Measurements from ENCODE around the gene GPR84. TPM values are rescaled to one million over a fixed set of nuclear protein-coding genes. Genes with fewer than 3 reads are reported as not detected.

Gene GPR84
- total RNA-seq, 1 donor from 2014 or later = 1.8 TPM

DNA sequence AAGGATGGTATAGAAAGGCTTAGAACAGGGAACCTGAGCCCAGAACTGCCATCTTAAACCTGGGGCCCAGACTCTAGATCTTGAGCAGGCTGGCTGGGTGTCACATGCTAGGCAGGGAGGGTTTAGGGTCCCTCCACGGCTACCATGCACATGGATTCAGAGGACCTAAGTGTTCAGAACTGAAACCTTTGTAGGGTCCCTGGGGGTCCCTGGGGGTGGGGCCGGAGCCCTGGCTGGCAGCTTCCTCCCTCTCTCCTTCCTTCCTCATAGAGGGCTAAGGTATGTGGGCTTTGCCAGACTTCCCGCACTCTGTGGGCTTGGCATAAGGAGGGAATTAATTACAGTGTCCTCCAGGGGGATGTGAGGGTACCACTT, 24.8 kb upstream of the GPR84 start:
- peaks cover 16% of the 10 kb centered on the region for H3K4me1 Mint-ChIP-seq (ENCODE audit: low read depth)

DNA sequence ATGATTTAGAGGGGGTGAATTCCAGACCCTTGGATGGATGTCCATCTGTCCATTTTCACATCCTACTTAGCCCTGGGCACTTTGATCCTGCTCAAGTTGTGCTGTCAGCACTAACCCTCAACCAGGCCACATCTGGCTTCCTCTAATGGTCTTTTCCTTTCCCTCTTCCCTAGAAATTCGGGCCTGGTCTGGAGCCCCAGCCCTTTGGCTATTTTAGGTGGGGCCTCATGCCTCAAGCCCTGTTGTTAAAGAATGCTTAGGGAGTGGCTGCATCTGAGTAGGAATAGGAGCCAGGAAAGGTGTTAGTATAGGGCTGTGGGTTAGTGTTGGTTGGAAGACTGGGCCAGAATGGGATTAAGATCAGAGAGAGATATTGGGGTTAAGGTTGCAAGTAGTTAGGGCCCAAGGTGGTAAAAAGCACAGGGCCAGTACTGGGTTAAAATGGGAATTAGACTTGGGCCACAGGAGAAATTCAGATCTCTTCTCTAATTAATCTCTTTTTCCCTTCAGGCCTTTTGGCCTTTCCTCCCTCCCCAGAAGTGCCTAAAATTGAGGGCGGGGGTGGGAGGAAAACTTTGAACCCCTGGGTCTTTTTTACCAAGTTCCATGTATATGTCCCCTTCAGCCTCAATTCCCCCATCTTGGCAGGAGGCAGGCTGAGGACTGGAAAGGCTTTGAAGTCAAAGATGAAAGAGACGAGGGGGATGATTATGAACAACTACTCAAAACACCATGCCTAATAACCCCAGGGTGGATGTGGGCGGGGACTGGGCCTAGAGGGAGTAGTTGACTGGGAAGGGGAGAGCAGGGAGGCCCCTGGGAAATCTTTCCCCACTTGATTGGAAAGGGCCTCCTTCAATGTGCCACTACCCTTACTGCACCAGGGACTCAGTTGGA, 24.2 kb upstream of the GPR84 start:
- H3K27me3 Mint-ChIP-seq (ENCODE audit: low read depth) = no peaks in the 10 kb centered on the region
- H3K9me3 Mint-ChIP-seq = no peaks in the 10 kb centered on the region
- peaks cover 13% of the 10 kb centered on the region for H3K4me1 Mint-ChIP-seq (ENCODE audit: low read depth)
- H3K36me3 Mint-ChIP-seq (ENCODE audit: low read depth) = peaks cover 9% of the 10 kb centered on the region
- intact Hi-C loops (cut with micrococcal nuclease) = no loop called here
- peak overlapping the region; percentile 7 for H3K27ac Mint-ChIP-seq
- no peak for DNase-seq (ENCODE audit: low spot score)
- no peak overlapping the region for H3K4me3 Mint-ChIP-seq (ENCODE audit: low read depth)

More for the DNA sequence above, 24.8 kb upstream of the GPR84 start:
- Mint-ChIP-seq H3K36me3 (ENCODE audit: low read depth) (peaks cover 11% of the 10 kb centered on the region), H3K9me3 (no peaks in the 10 kb centered on the region), H3K4me3 (ENCODE audit: low read depth) (no peak overlapping the region), H3K27me3 (ENCODE audit: low read depth) (no peaks in the 10 kb centered on the region), H3K27ac (no peak overlapping the region)
- no peak for DNase-seq (ENCODE audit: low spot score)
- intact Hi-C loops (cut with micrococcal nuclease) = no loop called here

DNA sequence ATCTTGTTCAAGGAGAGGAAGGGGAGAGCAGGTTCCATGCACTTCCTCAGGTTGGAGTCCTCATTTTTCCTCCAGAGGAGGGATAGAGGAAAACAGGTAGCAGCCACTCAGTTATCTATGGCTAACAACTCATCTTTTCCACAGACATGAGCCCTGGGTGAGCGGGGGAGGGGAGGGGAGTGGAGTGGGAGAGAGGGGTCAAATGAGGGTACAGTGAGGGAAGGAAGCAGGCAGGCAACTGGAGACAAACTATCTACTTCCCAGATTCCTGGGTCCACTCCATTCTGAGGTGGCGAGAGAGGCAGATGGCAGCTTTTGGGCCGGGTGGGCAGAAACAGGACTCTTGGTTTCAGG, 22.8 kb upstream of the GPR84 start:
- Mint-ChIP-seq H3K36me3 (ENCODE audit: low read depth) (peaks cover 5% of the 10 kb centered on the region), H3K4me1 (ENCODE audit: low read depth) (peaks cover 16% of the 10 kb centered on the region), H3K27ac (no peak overlapping the region), H3K9me3 (no peaks in the 10 kb centered on the region), H3K4me3 (ENCODE audit: low read depth) (no peak overlapping the region), H3K27me3 (ENCODE audit: low read depth) (no peaks in the 10 kb centered on the region)
- intact Hi-C loops (cut with micrococcal nuclease) = no loop called here
- DNase-seq (ENCODE audit: low spot score) = no peak

DNA sequence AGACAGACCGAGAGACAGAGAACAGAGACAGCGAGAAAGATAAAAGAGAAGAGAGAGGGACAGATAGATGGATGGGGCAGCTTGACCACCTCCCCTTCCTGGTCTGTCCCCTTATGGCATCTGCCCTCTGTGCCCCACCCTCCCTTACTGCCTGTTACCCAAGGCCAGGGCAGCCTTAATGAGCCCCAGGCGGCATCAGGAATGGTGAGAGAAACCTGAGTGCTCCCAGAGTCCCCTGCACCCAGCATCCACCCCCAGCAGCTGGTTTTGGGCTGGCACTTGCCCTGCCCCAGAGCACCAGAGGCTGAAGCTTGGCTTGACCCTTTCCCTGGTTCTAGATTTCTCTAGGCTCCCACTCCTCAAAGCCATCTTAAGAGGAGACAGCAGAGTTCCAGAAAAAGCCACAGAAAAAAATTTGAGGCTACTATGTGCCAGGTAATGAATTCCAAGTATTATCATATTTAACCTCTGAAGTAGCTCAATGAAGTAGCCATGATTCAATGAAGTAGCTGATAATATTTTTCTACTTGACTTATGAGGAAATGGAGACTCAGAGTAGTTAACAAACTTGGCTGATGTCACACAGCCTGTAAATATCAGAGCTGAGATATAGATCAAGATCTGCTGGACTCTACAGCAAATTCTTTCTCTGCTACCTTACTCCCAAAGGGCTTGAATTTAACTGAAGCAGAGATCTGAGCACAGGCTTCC, 22.3 kb upstream of the GPR84 start:
- Mint-ChIP-seq H3K4me1 (ENCODE audit: low read depth) (peaks cover 11% of the 10 kb centered on the region), H3K27me3 (ENCODE audit: low read depth) (no peaks in the 10 kb centered on the region), H3K4me3 (ENCODE audit: low read depth) (no peak overlapping the region), H3K9me3 (no peaks in the 10 kb centered on the region), H3K27ac (no peak overlapping the region), H3K36me3 (ENCODE audit: low read depth) (peaks cover under 1% of the 10 kb centered on the region)
- intact Hi-C loops (cut with micrococcal nuclease) = no loop called here
- DNase-seq (ENCODE audit: low spot score) = no peak

DNA sequence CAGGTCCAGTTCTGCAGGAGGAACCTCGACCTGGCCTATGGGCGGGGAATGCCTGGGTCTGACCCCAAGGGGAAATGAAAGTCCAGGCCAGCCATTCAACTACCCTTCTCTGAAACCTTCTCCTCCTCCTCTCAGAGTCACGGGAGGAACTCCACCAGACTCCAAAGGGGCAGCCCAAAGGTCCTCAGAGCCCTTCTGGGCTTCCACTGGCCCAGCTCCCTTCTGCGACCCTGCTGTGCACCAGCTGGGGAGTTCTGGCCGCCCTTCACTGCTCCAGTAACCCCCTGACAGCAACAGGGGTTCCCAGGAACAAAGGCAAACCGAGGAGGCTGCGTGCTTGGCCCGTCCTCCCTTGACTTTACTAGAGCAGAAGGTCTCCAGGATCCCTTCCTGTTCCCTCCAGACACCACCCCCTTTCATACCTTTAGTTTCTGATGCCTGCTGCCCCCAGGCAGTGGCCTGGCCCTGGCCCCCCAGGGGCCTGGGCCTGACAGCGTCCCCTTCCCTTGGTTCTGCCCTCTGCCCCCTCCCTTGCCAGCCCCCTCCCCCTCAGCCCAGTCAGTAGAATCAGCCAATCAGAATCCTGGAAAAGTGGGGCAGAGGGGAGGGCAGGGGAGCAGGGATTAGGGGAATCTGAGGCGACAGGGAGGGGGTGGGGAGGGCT, 21.1 kb upstream of the GPR84 start:
- H3K4me1 Mint-ChIP-seq (ENCODE audit: low read depth) = peaks cover 11% of the 10 kb centered on the region
- no peaks in the 10 kb centered on the region for H3K9me3 Mint-ChIP-seq
- no peak overlapping the region for H3K27ac Mint-ChIP-seq
- H3K4me3 Mint-ChIP-seq (ENCODE audit: low read depth) = no peak overlapping the region
- DNase-seq (ENCODE audit: low spot score) = no peak
- intact Hi-C loops (cut with micrococcal nuclease) = no loop called here
- H3K36me3 Mint-ChIP-seq (ENCODE audit: low read depth) = no peaks in the 10 kb centered on the region
- no peaks in the 10 kb centered on the region for H3K27me3 Mint-ChIP-seq (ENCODE audit: low read depth)

DNA sequence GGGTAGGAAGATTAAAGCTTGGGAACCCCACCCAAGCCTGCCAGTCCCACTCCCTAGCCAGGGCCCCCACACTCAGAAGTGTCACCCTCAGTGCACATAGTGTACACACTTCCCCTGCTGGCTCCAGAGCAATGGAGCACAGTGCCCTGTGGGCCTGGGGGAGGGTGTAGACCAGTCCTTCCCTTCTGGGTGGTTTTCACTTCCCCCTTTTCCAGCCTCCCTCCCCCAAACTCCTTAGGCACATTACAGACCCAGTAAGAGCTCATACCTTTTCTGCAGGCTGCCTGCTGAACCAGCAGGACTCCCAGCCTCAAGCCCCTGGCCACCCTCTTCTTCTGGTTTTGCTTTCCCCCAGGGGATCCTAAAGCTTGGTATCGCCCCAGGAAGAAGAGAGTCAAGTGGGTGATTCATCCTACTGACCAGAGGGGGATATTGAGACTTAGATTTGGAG, 20.3 kb upstream of the GPR84 start, which contains the start of gene ZNF385A:
TSS of gene ZNF385A (minus strand) at position 143 of the 451 bp plus-strand sequence. CDS start 219 bp downstream, outside the sequence.
- intact Hi-C loops (cut with micrococcal nuclease) = no loop called here
- Mint-ChIP-seq H3K9me3 (no peaks in the 10 kb centered on the region), H3K27me3 (ENCODE audit: low read depth) (no peaks in the 10 kb centered on the region), H3K36me3 (ENCODE audit: low read depth) (no peaks in the 10 kb centered on the region), H3K27ac (no peak within 1 kb of the TSS), H3K4me3 (ENCODE audit: low read depth) (no peak within 1 kb of the TSS), H3K4me1 (ENCODE audit: low read depth) (peaks cover 13% of the 10 kb centered on the region)
- no peak for DNase-seq (ENCODE audit: low spot score)

DNA sequence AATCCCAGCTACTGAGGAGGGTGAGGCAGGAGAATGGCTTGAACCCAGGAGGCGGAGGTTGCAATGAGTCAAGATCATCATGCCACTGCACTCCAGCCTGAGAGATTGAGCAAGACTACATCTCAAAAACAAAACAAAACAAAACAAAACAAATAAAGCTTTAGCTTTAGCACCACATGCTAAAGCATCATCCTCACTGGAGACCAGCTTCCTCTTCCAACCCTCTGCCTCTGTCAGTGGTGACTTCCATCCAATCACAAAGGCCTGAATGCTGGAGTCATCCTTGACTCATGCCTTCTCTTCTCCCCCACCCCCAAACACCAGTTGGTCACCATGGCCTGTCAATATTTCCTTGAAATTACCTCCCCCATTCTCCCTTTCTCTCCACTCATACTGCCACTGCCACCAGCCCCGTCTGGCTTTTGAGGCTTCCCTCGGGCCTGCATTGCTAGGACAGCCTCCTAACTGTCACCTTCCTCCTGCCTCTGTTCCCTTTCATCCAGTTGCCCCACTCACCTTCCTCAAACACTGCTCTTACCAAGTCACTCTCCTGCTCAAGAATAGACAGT, 18.8 kb upstream of the GPR84 start:
- no peak overlapping the region for H3K4me3 Mint-ChIP-seq (ENCODE audit: low read depth)
- H3K27ac Mint-ChIP-seq = peak overlapping the region; percentile 1
- no peak for DNase-seq (ENCODE audit: low spot score)
- H3K36me3 Mint-ChIP-seq (ENCODE audit: low read depth) = no peaks in the 10 kb centered on the region
- intact Hi-C loops (cut with micrococcal nuclease) = no loop called here
- H3K4me1 Mint-ChIP-seq (ENCODE audit: low read depth) = peaks cover 16% of the 10 kb centered on the region
- H3K9me3 Mint-ChIP-seq = no peaks in the 10 kb centered on the region
- H3K27me3 Mint-ChIP-seq (ENCODE audit: low read depth) = peaks cover 5% of the 10 kb centered on the region

DNA sequence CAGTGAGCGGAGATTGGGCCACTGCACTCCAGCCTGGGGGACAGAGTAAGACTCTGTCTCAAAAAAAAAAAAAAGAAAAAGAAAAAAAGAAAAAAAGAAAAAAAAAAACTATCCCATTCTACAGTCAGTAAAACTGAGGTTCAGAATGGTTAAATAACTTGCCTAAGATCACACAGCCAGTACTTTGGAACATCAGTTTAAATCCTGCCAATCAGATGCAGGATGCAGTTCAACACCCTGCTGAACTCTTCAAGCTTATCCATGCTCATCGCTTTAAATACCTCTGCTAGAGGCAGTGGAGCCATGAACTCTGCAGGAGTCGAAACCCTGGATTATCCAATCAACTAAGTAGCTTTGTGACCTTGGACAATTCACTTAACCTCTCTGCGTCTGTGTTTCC, 16.9 kb upstream of the GPR84 start:
- peaks cover 12% of the 10 kb centered on the region for H3K27me3 Mint-ChIP-seq (ENCODE audit: low read depth)
- intact Hi-C loops (cut with micrococcal nuclease) = no loop called here

DNA sequence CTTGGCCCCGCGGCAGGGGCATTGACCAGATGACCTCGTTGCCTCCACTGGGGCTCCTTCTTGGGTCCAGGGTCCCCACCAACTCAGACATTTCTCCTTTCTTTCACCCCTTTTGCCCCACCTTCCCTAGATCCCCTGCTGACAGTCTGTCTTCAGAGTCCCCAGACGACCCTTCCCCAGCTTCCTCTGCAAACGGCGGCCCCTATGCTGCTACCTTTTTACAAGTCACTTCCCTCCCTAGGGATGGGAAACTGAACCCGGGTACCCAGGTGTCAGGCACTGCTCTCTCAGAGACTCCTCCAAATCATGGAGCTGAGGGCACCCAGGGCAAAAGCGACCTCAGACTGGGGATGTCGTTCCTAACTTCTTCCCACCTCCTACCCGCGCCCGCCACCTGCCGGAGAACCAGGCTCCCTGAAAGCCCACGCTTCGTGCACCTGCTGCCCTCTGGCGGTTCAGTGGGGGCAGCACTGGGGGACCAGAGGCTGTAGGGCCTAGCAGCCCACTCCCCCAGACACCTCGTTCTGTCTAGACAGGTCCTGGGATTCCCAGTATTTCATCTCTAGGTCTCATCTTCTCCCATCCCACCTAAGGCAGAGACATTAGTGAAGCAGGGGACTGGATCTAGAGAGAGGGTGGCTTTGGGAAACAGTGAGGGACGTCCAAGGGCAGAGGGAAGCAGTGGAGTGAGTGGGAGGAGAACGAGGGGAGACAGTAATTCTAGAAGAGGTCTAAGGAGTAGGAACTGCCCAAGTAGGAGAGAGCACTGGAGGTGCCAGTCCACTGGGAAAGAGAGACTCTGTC, 15.3 kb upstream of the GPR84 start:
- Mint-ChIP-seq H3K27me3 (ENCODE audit: low read depth) (peaks cover 12% of the 10 kb centered on the region), H3K27ac (no peak overlapping the region), H3K4me1 (ENCODE audit: low read depth) (peaks cover 11% of the 10 kb centered on the region), H3K36me3 (ENCODE audit: low read depth) (no peaks in the 10 kb centered on the region), H3K4me3 (ENCODE audit: low read depth) (peak overlapping the region; percentile 65), H3K9me3 (no peaks in the 10 kb centered on the region)
- DNase-seq (ENCODE audit: low spot score) = peak; percentile 83
- intact Hi-C loops (cut with micrococcal nuclease) = loop anchor here (1.0 to 10.0 kb wide), 3 partner anchors 11 to 365 kb away; no protein-coding TSS in a partner anchor

More for the DNA sequence above, 16.9 kb upstream of the GPR84 start:
- Mint-ChIP-seq H3K27ac (no peak overlapping the region), H3K9me3 (no peaks in the 10 kb centered on the region), H3K36me3 (ENCODE audit: low read depth) (no peaks in the 10 kb centered on the region), H3K4me3 (ENCODE audit: low read depth) (no peak overlapping the region), H3K4me1 (ENCODE audit: low read depth) (peaks cover 12% of the 10 kb centered on the region)
- DNase-seq (ENCODE audit: low spot score) = no peak

DNA sequence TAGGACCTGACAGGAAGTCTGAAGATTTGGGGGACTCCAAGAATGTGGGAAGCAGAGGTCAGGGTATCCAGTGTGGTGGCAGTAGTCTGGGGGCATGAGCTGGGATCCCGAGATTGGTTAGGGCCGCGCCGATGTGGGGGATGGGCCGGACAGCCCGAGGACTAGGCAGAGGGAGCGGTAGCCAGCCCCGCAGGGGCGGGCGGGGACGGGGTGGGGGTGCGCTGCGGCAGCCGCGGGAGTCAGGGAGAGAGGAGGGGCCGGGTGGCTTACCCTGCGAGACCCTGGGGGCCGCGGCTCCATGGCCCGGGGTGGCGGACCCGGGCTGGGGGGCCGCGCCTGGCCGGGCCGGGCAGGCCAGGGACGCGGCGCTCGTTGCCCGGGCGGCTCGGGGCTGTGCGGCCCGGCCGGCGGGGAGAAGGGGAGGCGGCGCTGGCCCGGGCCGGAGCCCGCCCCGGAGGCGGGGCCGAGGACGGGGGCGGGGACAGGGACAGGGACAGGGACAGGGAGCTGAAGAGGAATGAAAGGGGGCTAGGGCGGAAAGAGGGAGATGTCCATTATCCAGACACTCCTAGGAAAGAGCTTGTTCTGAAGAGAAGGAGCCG, 14.6 kb upstream of the GPR84 start:
- intact Hi-C loops (cut with micrococcal nuclease) = loop anchor here (1.0 to 10.0 kb wide), 3 partner anchors 11 to 364 kb away; no protein-coding TSS in a partner anchor

DNA sequence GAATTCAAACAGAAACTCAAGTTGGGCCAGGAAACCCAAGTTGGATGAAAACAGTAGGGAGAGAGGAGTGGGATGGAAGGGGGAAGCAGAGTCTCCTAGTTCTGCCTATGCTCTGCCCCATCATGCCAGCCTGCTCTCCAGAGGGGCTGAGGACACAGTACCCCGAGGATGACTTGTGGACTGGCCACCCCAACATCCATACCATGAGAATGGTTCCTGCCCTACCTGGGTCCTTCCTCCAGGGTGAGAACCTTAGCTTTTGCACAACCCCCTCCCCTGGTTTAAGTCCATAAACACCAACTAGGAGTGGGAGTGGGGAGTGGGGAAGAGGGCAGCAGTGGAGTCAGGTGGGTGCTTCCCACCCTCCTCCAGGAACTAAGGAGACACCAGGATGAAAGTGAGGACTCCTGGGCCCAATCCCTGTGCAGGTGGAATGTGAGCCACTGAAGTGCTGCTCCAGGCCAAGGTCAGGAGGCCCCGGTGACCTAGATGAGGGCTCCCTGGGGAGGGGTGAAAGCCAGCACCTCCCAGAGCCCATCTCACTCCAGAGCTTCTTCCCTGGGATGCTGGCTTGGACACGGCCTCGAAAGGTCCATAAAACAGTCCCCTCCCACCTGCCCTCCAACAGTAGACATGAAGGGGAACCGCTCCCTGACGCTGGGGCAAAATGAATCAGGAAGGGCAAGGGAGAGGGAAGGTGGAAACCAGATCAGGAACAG, 13.7 kb upstream of the GPR84 start:
- intact Hi-C loops (cut with micrococcal nuclease) = loop anchor here (10.0 kb wide), 1 partner anchor 363 kb away; no protein-coding TSS in a partner anchor
- peaks cover 11% of the 10 kb centered on the region for H3K4me1 Mint-ChIP-seq (ENCODE audit: low read depth)
- peak overlapping the region; percentile 49 for H3K4me3 Mint-ChIP-seq (ENCODE audit: low read depth)
- DNase-seq (ENCODE audit: low spot score) = no peak
- no peak overlapping the region for H3K27ac Mint-ChIP-seq
- no peaks in the 10 kb centered on the region for H3K36me3 Mint-ChIP-seq (ENCODE audit: low read depth)
- H3K9me3 Mint-ChIP-seq = no peaks in the 10 kb centered on the region
- peaks cover 12% of the 10 kb centered on the region for H3K27me3 Mint-ChIP-seq (ENCODE audit: low read depth)

More for the DNA sequence above, 14.6 kb upstream of the GPR84 start:
- Mint-ChIP-seq H3K4me3 (ENCODE audit: low read depth) (peak overlapping the region; percentile 49), H3K4me1 (ENCODE audit: low read depth) (peaks cover 11% of the 10 kb centered on the region), H3K27me3 (ENCODE audit: low read depth) (peaks cover 12% of the 10 kb centered on the region), H3K9me3 (no peaks in the 10 kb centered on the region), H3K27ac (no peak overlapping the region), H3K36me3 (ENCODE audit: low read depth) (no peaks in the 10 kb centered on the region)
- no peak for DNase-seq (ENCODE audit: low spot score)

Data from activated T-helper 2 cell treated with anti-CD3 and anti-CD28 coated beads, Interferon-gamma antibody, Interleukin-2, Interleukin-4, amounts not matched to agents 10 μg/mL and 5 μg/mL and 100 μg/mL, durations not matched to agents 14 hours and 24 hours and 36 hours (primary cell).